Muscle layer of duodenum (tissue), 2 donors: Measurements from ENCODE around the gene IL22RA2.

ENCODE experiments used
- H3K27ac ChIP-seq: one replicate; pipeline ENCODE4 v1.7.0; 2013; ENCODE audit warnings: mild to moderate bottlenecking, low read length
- H3K27me3 ChIP-seq: one replicate; pipeline ENCODE4 v1.7.0; 2013; ENCODE audit warnings: low read depth, mild to moderate bottlenecking, control low read depth, low read length
- H3K36me3 ChIP-seq, 2 donors: one replicate each; pipeline ENCODE4 v1.7.0; 2013; ENCODE audit warnings: low read length in 2 of 2, control low read depth in 1 of 2, mild to moderate bottlenecking in 1 of 2; ENCODE audit not compliant: insufficient read depth in 2 of 2, control insufficient read depth in 1 of 2
- H3K4me1 ChIP-seq, 2 donors: one replicate each; pipeline ENCODE4 v1.7.0; 2013; ENCODE audit warnings: low read length in 2 of 2, mild to moderate bottlenecking in 2 of 2, control low read depth in 1 of 2, moderate library complexity in 1 of 2; ENCODE audit not compliant: insufficient read depth in 2 of 2, control insufficient read depth in 1 of 2
- H3K4me3 ChIP-seq, 2 donors: one replicate each; pipeline ENCODE4 v1.7.0; 2013; ENCODE audit warnings: low read length in 2 of 2, low read depth in 1 of 2, mild to moderate bottlenecking in 1 of 2
- H3K9me3 ChIP-seq, 2 donors: one replicate each; pipeline ENCODE4 v1.7.0; 2013; ENCODE audit warnings: low read length in 2 of 2, control low read depth in 1 of 2, mild to moderate bottlenecking in 1 of 2; ENCODE audit not compliant: control insufficient read depth in 1 of 2
- donor health status: healthy.

The IL22RA2 gene

DNA sequence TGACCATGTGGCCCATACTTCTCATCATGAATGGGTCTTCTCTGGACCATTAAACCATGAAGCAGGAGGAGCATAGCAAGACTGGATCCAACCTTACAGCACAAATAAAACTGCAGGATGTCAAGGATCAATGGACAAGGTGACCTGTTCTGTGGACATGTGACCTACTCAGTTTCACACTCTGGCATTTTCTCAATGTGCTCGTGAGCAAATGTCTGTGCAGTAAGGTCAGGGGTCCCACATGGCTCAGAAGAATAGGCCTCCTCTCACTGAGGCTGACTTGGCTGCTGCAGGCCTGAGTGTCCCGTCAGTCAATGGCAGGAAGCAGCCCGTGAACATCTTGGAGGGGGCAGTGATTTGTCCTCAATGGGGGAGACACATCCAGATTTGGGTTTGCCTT lies 68.5 kb downstream of the IL22RA2 start:
- Histone ChIP-seq H3K27ac (no peak overlapping the region), H3K9me3 (no peaks in the 10 kb centered on the region), H3K4me3 (no peak overlapping the region), H3K36me3 (no peaks in the 10 kb centered on the region), H3K27me3 (no peaks in the 10 kb centered on the region), H3K4me1 (no peaks in the 10 kb centered on the region)

- Histone ChIP-seq H3K27ac (no peak overlapping the region), H3K36me3 (no peaks in the 10 kb centered on the region), H3K4me3 (no peak overlapping the region), H3K9me3 (no peaks in the 10 kb centered on the region), H3K27me3 (no peaks in the 10 kb centered on the region), H3K4me1 (no peaks in the 10 kb centered on the region)
Measured at GRCh38 chr6:137102851-137103492, 70.5 kb downstream of the IL22RA2 start.

GRCh38 chr6:137102050-137102848 lies 71.2 kb downstream of the IL22RA2 start:
- Histone ChIP-seq H3K27ac (no peak overlapping the region), H3K36me3 (no peaks in the 10 kb centered on the region), H3K9me3 (no peaks in the 10 kb centered on the region), H3K4me1 (no peaks in the 10 kb centered on the region), H3K4me3 (no peak overlapping the region), H3K27me3 (no peaks in the 10 kb centered on the region)

- Histone ChIP-seq H3K4me1 (no peaks in the 10 kb centered on the region), H3K36me3 (no peaks in the 10 kb centered on the region), H3K9me3 (no peaks in the 10 kb centered on the region), H3K27me3 (no peaks in the 10 kb centered on the region), H3K4me3 (no peak overlapping the region), H3K27ac (no peak overlapping the region)
Measured at GRCh38 chr6:137099689-137100403, 73.6 kb downstream of the IL22RA2 start.

DNA sequence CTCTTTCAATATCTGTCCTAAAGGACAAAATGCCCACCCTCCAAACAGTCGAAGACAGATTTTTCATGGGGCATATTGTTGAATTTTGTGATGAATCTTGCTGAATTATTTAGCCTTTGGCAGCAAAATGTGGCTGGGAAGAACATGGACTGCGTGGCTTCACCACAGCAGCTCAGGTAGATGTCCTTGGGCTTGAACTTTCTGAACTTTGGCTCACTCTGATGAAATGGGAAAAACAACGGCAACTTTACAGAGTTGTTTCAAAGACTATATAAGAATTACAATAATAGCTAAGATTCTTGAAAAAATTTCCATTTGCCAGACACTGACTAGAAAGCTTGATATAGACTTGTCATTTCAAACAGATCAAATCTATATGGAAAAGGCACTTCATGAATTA lies 75.9 kb downstream of the IL22RA2 start:
- H3K27me3 ChIP-seq: no peaks in the 10 kb centered on the region
- no peak overlapping the region for H3K4me3 ChIP-seq
- H3K9me3 ChIP-seq: no peaks in the 10 kb centered on the region
- H3K36me3 ChIP-seq: no peaks in the 10 kb centered on the region
- no peak overlapping the region for H3K27ac ChIP-seq
- H3K4me1 ChIP-seq: no peaks in the 10 kb centered on the region

DNA sequence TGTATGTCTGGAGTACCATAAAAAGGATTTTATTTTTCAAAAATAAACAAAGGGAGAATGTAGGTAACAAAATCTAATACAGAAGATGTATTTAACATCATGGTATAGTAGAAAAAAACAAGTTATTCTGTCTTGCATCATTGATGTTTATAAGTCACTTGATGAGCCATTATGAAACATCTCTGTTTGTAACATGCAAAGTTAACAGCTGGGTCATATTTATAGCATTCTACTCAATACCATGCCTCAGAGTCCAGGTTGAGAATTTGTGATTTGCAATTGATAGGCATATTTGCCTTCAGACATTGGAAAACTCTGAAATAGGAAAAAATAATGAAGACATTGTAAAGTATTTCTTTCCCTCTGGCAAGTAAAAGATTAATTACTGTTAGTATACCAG lies 76.4 kb downstream of the IL22RA2 start:
- H3K36me3 ChIP-seq: no peaks in the 10 kb centered on the region
- H3K4me1 ChIP-seq: no peaks in the 10 kb centered on the region
- H3K27me3 ChIP-seq: no peaks in the 10 kb centered on the region
- H3K27ac ChIP-seq: no peak overlapping the region
- no peaks in the 10 kb centered on the region for H3K9me3 ChIP-seq
- H3K4me3 ChIP-seq: no peak overlapping the region

DNA sequence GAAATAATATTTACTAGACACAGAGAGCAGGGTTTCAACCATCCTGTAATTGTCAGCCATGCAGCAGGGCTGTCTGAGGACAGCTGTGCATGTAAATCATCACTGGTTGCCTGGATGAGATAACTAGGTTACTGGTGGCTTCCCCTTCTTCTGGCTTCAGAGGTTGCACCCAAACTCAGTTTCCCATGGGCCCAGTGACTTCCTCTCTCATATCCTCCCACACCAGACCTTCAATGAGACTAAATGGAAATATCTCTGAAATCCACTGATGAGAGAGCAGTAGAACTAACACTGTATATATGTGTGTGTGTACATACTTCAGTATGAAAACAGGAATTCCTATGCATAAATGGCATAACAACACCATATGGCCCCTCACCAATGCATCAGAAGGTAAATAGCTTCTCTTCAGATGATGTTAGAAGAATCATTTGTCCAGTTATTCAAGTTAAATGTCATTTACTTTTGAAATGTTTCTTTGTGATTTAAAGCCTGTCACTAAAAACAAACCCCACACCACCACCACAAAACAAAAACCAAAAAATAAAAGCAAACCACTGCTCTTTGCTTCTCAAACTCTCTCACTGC lies 77.7 kb downstream of the IL22RA2 start:
- Histone ChIP-seq H3K9me3 (no peaks in the 10 kb centered on the region), H3K36me3 (no peaks in the 10 kb centered on the region), H3K27me3 (no peaks in the 10 kb centered on the region), H3K27ac (no peak overlapping the region), H3K4me1 (no peaks in the 10 kb centered on the region), H3K4me3 (no peak overlapping the region)

- no peak overlapping the region for H3K4me3 ChIP-seq
- H3K4me1 ChIP-seq: no peaks in the 10 kb centered on the region
- H3K27ac ChIP-seq: no peak overlapping the region
- H3K27me3 ChIP-seq: no peaks in the 10 kb centered on the region
- no peaks in the 10 kb centered on the region for H3K36me3 ChIP-seq
- H3K9me3 ChIP-seq: no peaks in the 10 kb centered on the region
Measured at GRCh38 chr6:137095093-137095492, 78.4 kb downstream of the IL22RA2 start.

GRCh38 chr6:137094411-137095008 lies 78.9 kb downstream of the IL22RA2 start:
- H3K27me3 ChIP-seq: no peaks in the 10 kb centered on the region
- H3K4me3 ChIP-seq: no peak overlapping the region
- no peaks in the 10 kb centered on the region for H3K36me3 ChIP-seq
- no peak overlapping the region for H3K27ac ChIP-seq
- no peaks in the 10 kb centered on the region for H3K9me3 ChIP-seq
- no peaks in the 10 kb centered on the region for H3K4me1 ChIP-seq
